SK-N-SH treated with all-trans-retinoic acid at 6 μM for 48 hours (cell line): Measurements from ENCODE around the gene IRF2BPL.

Source experiments
- ATAC-seq: fragments of 200-7000 bp; cut with Tn5 transposase; 3 replicates; pipeline ENCODE4 v1.9.1; 2020; ENCODE audit warnings: mild to moderate bottlenecking, moderate library complexity
- CREB5 ChIP-seq: fragments of 250-450 bp; sonication (Bioruptor Pico); IDR thresholded peaks from 2 replicates; pipeline ENCODE4 v1.5.1; 2020; ENCODE audit warnings: low read depth, mild to moderate bottlenecking, moderate library complexity
- CSDC2 ChIP-seq: fragments of 250-450 bp; sonication (Bioruptor Pico); IDR thresholded peaks from 2 replicates; pipeline ENCODE4 v1.5.0; 2020; ENCODE audit warnings: mild to moderate bottlenecking, moderate library complexity
- CSRNP3 ChIP-seq: fragments of 250-450 bp; sonication (Bioruptor Pico); IDR thresholded peaks from 2 replicates; pipeline ENCODE4 v1.5.1; 2021; ENCODE audit warnings: mild to moderate bottlenecking, moderate library complexity
- GLIS3 ChIP-seq: fragments of 250-450 bp; sonication (Bioruptor Pico); IDR thresholded peaks from 2 replicates; pipeline ENCODE4 v1.5.0; 2020; ENCODE audit warnings: mild to moderate bottlenecking, moderate library complexity
- OSR1 ChIP-seq: fragments of 250-450 bp; sonication (Bioruptor Pico); IDR thresholded peaks from 2 replicates; pipeline ENCODE4 v1.8.0; 2022; ENCODE audit warnings: moderate library complexity, mild to moderate bottlenecking, inconsistent platforms
- PATZ1 ChIP-seq: fragments of 250-450 bp; sonication (Bioruptor Pico); IDR thresholded peaks from 2 replicates; pipeline ENCODE4 v1.8.0; 2020; ENCODE audit warnings: mild to moderate bottlenecking, moderate library complexity, borderline replicate concordance
- PPARA ChIP-seq: fragments of 250-450 bp; sonication (Bioruptor Pico); IDR thresholded peaks from 2 replicates; pipeline ENCODE4 v1.5.0; 2020; ENCODE audit warnings: mild to moderate bottlenecking, borderline replicate concordance
- RARB ChIP-seq: fragments of 250-450 bp; sonication (Bioruptor Pico); IDR thresholded peaks from 2 replicates; pipeline ENCODE4 v1.8.0; 2021; ENCODE audit warnings: mild to moderate bottlenecking, moderate library complexity
- SNAI2 ChIP-seq: fragments of 250-450 bp; sonication (Bioruptor Pico); IDR thresholded peaks from 2 replicates; pipeline ENCODE4 v1.5.0; 2020; ENCODE audit warnings: mild to moderate bottlenecking, moderate library complexity
- TCF4 ChIP-seq: fragments of 250-450 bp; sonication (Bioruptor Pico); IDR thresholded peaks from 2 replicates; pipeline ENCODE4 v1.8.0; 2021; ENCODE audit warnings: mild to moderate bottlenecking, moderate library complexity, borderline replicate concordance
- TSHZ2 ChIP-seq: fragments of 250-450 bp; sonication (Bioruptor Pico); IDR thresholded peaks from 2 replicates; pipeline ENCODE4 v1.5.0; 2020; ENCODE audit warnings: mild to moderate bottlenecking, moderate library complexity
- ZC3H10 ChIP-seq: fragments of 250-450 bp; sonication (Bioruptor Pico); IDR thresholded peaks from 2 replicates; pipeline ENCODE4 v1.5.1; 2021; ENCODE audit warnings: mild to moderate bottlenecking, moderate library complexity
- ZFP3 ChIP-seq: fragments of 250-450 bp; sonication (Bioruptor Pico); IDR thresholded peaks from 2 replicates; pipeline ENCODE4 v1.5.0; 2020; ENCODE audit warnings: mild to moderate bottlenecking, moderate library complexity
- ZFP30 ChIP-seq: fragments of 450-650 bp; formaldehyde crosslinking; IDR thresholded peaks from 2 replicates; pipeline ENCODE4 v1.5.0; 2022; ENCODE audit warnings: mild to moderate bottlenecking, moderate library complexity
- ZNF565 ChIP-seq: fragments of 450-650 bp; formaldehyde crosslinking; conservative IDR thresholded peaks from 2 replicates; pipeline ENCODE4 v1.5.0; 2020; ENCODE audit warnings: low read depth, mild to moderate bottlenecking, moderate library complexity
- ZNF70 ChIP-seq: fragments of 450-650 bp; formaldehyde crosslinking; IDR thresholded peaks from 2 replicates; pipeline ENCODE4 v1.5.0; 2020; ENCODE audit warnings: mild to moderate bottlenecking, moderate library complexity
- ZNF8 ChIP-seq: fragments of 450-650 bp; formaldehyde crosslinking; IDR thresholded peaks from 2 replicates; pipeline ENCODE4 v1.5.0; 2020; ENCODE audit warnings: mild to moderate bottlenecking, moderate library complexity

Gene IRF2BPL

GRCh38 chr14:77002335-77002734 lies 26.2 kb downstream of the IRF2BPL start:
- no peak for TF ChIP-seq GLIS3 (CRISPR knock-in tag)
- TF ChIP-seq CREB5 (CRISPR knock-in tag), result no peak
- no peak for ATAC-seq

- peak; percentile 67 for ATAC-seq
Measured at GRCh38 chr14:77000340-77001270, 27.9 kb downstream of the IRF2BPL start.

More at GRCh38 chr14:77000340-77001270, 27.9 kb downstream of the IRF2BPL start:
- TF ChIP-seq TCF4 (CRISPR knock-in tag) (no peak), GLIS3 (CRISPR knock-in tag) (no peak), PPARA (CRISPR knock-in tag) (no peak), CSRNP3 (CRISPR knock-in tag) (no peak), PATZ1 (CRISPR knock-in tag) (no peak), CREB5 (CRISPR knock-in tag) (no peak), OSR1 (CRISPR knock-in tag) (no peak), TSHZ2 (CRISPR knock-in tag) (no peak), RARB (CRISPR knock-in tag) (no peak), ZC3H10 (CRISPR knock-in tag) (no peak), SNAI2 (no peak), CSDC2 (no peak), ZNF70 (CRISPR knock-in tag) (no peak), ZNF8 (no peak), ZNF565 (CRISPR knock-in tag) (no peak), ZFP3 (no peak), ZFP30 (CRISPR knock-in tag) (no peak)
- TF ChIP-seq, all 23 proteins: peak for 0
